Mesendoderm (in vitro differentiated cells): ENCODE data around the gene MAD1L1.

ENCODE experiments used
- DNase-seq: peaks from one replicate; pipeline ENCODE4 v3.0.0; 2013
- H2AK5ac ChIP-seq: 2 replicates; pipeline ENCODE4 v1.6.1; 2013; ENCODE audit warnings: low read length, inconsistent platforms
- H2BK120ac ChIP-seq: 2 replicates; pipeline ENCODE4 v1.6.1; 2013; ENCODE audit warnings: low read depth, mild to moderate bottlenecking, low read length, moderate library complexity, mixed read lengths
- H2BK15ac ChIP-seq: replicated peaks from 2 replicates; pipeline ENCODE4 v1.6.1; 2013; ENCODE audit warnings: low read depth, mild to moderate bottlenecking, moderate library complexity
- H2BK5ac ChIP-seq: 2 replicates; pipeline ENCODE4 v1.6.1; 2013; ENCODE audit warnings: low read length, inconsistent platforms
- H3K18ac ChIP-seq: 2 replicates; pipeline ENCODE4 v1.6.1; 2013; ENCODE audit warnings: mild to moderate bottlenecking, low read length, mixed read lengths
- H3K23ac ChIP-seq: one replicate; pipeline ENCODE4 v1.6.1; 2013; ENCODE audit warnings: low read length
- H3K27ac ChIP-seq: 2 replicates; pipeline ENCODE4 v1.5.1; 2013; ENCODE audit warnings: low read depth, mild to moderate bottlenecking, inconsistent platforms, low read length, moderate library complexity
- H3K27me3 ChIP-seq: 2 replicates; pipeline ENCODE4 v1.6.1; 2013; ENCODE audit warnings: low read length, control low read depth, mild to moderate bottlenecking, inconsistent platforms; ENCODE audit not compliant: insufficient read depth, poor library complexity
- H3K36me3 ChIP-seq: 2 replicates; pipeline ENCODE4 v1.6.1; 2013; ENCODE audit warnings: low read length, inconsistent platforms; ENCODE audit not compliant: control insufficient read depth, insufficient read depth
- H3K4ac ChIP-seq: one replicate; pipeline ENCODE4 v1.6.1; 2013; ENCODE audit warnings: low read depth, mild to moderate bottlenecking, low read length, moderate library complexity
- H3K4me1 ChIP-seq: 2 replicates; pipeline ENCODE4 v1.6.1; 2013; ENCODE audit warnings: low read depth, low read length, inconsistent platforms; ENCODE audit not compliant: control insufficient read depth
- H3K4me2 ChIP-seq: 2 replicates; pipeline ENCODE4 v1.6.1; 2013; ENCODE audit warnings: low read length
- H3K4me3 ChIP-seq: 2 replicates; pipeline ENCODE4 v1.5.1; 2013; ENCODE audit warnings: mild to moderate bottlenecking, low read length
- H3K56ac ChIP-seq: one replicate; pipeline ENCODE4 v1.6.1; 2013; ENCODE audit warnings: low read length
- H3K79me1 ChIP-seq: 2 replicates; pipeline ENCODE4 v1.6.1; 2013; ENCODE audit warnings: low read length, inconsistent platforms
- H3K79me2 ChIP-seq: 2 replicates; pipeline ENCODE4 v1.6.1; 2013; ENCODE audit warnings: mild to moderate bottlenecking, low read length; ENCODE audit not compliant: control insufficient read depth, insufficient read depth
- H3K9ac ChIP-seq: 2 replicates; pipeline ENCODE4 v1.6.1; 2013; ENCODE audit warnings: low read length, inconsistent platforms
- H4K5ac ChIP-seq: one replicate; pipeline ENCODE4 v1.6.1; 2013; ENCODE audit warnings: low read length
- H4K8ac ChIP-seq: one replicate; pipeline ENCODE4 v1.6.1; 2013; ENCODE audit warnings: low read depth, mild to moderate bottlenecking, control low read depth, low read length, moderate library complexity
- WGBS: extraction: QIAGEN DNeasy Blood & Tissue Kit; methylation state at CpG from one replicate; pipeline ENCODE4 v1.1.7; 2013; ENCODE audit warnings: low lambda C conversion rate, missing lambda C conversion rate; ENCODE audit not compliant: insufficient coverage; ENCODE audit errors: extremely low coverage; 5-methylcytosine and 5-hydroxymethylcytosine counted together

Gene MAD1L1

DNA sequence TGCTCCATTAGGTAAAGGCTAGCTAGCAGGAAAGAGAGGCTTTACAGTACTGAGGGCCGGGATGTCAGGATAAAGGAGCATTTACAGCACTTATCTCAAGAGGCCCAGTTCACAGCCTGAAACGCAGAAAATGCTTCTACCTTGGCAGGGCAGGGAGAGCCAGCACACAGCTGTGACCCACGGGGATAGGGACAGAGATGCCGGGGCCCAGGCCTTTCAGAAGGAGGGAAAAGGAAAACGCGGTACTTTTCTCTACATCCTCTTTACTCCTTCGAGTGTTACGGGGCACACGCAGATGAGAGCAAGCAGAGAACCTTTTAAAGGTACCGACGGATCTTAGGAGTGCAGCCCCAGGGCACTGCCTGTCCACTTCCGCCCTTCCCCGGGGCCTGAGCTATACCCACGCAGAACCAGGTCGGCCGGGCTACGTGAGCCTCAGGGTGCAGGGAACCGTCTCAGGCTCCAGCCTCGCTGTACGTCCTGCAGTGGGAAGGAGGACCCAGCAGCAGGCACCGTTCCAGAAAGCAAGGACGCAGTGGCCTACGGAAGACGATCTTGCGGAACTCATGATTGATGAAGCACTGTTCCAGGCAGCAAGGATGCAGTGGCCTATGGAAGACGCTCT is 330.4 kb downstream of the MAD1L1 start:
- H3K4me1 ChIP-seq, result no peaks in the 10 kb centered on the region
- no peak overlapping the region for H2BK120ac ChIP-seq
- no peak overlapping the region for H3K4me2 ChIP-seq
- DNase-seq, result no peak
- H4K5ac ChIP-seq, result no peak overlapping the region
- H3K79me1 ChIP-seq, result no peaks in the 10 kb centered on the region
- H3K4ac ChIP-seq, result no peak overlapping the region
- no peak overlapping the region for H2AK5ac ChIP-seq
- H3K36me3 ChIP-seq, result no peaks in the 10 kb centered on the region
- H2BK5ac ChIP-seq, result no peak overlapping the region
- no peak overlapping the region for H3K9ac ChIP-seq
- H3K27me3 ChIP-seq, result no peaks in the 10 kb centered on the region
- H2BK15ac ChIP-seq, result no peak overlapping the region
- WGBS, result no CpG with 5 or more reads among the region's 26 CpGs
- H3K4me3 ChIP-seq, result no peak overlapping the region
- H3K23ac ChIP-seq, result no peak overlapping the region
- H3K18ac ChIP-seq, result no peak overlapping the region
- no peak overlapping the region for H3K56ac ChIP-seq
- no peak overlapping the region for H4K8ac ChIP-seq
- no peak overlapping the region for H3K27ac ChIP-seq
- no peaks in the 10 kb centered on the region for H3K79me2 ChIP-seq

DNA sequence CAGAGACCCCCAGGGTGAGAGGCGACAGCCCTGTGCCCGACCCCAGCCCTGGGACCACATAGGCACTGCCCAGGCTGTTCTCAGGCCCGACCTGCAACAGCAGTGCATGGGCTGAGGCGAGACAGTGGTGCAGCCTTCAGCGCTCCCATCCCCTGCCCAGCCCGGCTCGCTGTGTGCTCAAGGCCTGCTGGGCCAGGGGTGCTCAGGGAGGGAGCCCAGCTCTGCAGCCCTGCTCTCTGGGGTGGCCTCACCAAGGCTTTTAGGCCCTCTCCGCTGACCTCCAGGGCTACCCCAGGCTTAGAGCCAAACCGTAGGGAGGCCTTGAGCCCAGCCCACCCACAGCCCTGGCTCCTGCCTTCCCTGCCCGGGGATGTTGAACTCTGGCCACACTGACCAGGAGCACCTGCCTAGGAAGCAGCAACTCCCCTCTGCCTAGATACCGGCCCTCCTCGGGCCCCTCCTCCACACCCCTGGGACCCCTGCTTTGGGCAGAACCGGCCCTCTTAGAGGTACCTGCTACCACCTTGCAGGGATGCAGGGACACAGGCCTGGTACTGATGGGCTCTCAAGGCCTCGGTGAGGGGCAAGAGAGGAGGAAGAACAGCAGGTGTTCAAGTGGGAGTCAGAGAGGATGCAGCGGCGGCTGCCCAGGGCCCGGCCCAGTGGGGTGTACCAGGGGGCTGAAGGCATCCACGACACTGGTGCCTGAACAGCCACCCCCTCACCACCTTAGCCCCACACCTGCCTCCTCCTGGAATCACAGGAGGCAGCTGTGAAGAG is 331.1 kb downstream of the MAD1L1 start:
- Histone ChIP-seq H4K8ac (no peak overlapping the region), H2BK5ac (no peak overlapping the region), H3K23ac (no peak overlapping the region), H3K36me3 (no peaks in the 10 kb centered on the region), H3K18ac (no peak overlapping the region), H3K27ac (no peak overlapping the region), H3K4me3 (no peak overlapping the region), H3K4ac (no peak overlapping the region), H3K79me1 (no peaks in the 10 kb centered on the region), H3K4me2 (no peak overlapping the region), H3K27me3 (no peaks in the 10 kb centered on the region), H2BK15ac (no peak overlapping the region), H3K9ac (no peak overlapping the region), H3K4me1 (no peaks in the 10 kb centered on the region), H3K79me2 (no peaks in the 10 kb centered on the region), H3K56ac (no peak overlapping the region), H4K5ac (no peak overlapping the region), H2AK5ac (no peak overlapping the region), H2BK120ac (no peak overlapping the region)
- no CpG with 5 or more reads among the region's 18 CpGs for WGBS
- no peak for DNase-seq

DNA sequence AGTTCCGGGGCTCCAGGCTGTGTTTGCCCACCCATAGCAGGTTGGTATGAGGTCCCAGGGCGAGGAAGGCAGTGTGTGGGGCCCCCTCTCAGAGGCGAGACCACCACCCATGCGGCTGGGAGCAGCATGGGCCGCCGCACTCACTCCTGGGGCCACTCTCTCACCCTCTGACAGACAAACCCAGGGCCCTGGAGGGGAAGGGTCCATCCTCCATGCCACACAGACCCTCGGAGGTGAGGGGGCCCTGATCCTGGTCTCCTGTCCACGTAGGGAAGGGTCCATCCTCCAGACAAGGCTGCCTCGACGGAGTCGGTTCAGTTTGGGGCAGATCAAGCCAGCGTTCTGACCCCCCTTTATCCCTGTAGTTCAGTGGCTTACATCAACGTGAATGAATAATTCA is 331.9 kb downstream of the MAD1L1 start:
- no peak overlapping the region for H2BK5ac ChIP-seq
- H4K8ac ChIP-seq, result no peak overlapping the region
- no peak overlapping the region for H2BK120ac ChIP-seq
- H3K4ac ChIP-seq, result no peak overlapping the region
- H4K5ac ChIP-seq, result no peak overlapping the region
- H3K27me3 ChIP-seq, result no peaks in the 10 kb centered on the region
- DNase-seq, result no peak
- no peak overlapping the region for H3K23ac ChIP-seq
- no peaks in the 10 kb centered on the region for H3K36me3 ChIP-seq
- H3K27ac ChIP-seq, result no peak overlapping the region
- H3K4me2 ChIP-seq, result no peak overlapping the region
- no peak overlapping the region for H2AK5ac ChIP-seq
- H3K4me1 ChIP-seq, result no peaks in the 10 kb centered on the region
- H3K18ac ChIP-seq, result no peak overlapping the region
- no peaks in the 10 kb centered on the region for H3K79me1 ChIP-seq
- H3K56ac ChIP-seq, result no peak overlapping the region
- no peak overlapping the region for H3K4me3 ChIP-seq
- H3K79me2 ChIP-seq, result no peaks in the 10 kb centered on the region
- no peak overlapping the region for H2BK15ac ChIP-seq
- H3K9ac ChIP-seq, result no peak overlapping the region
- WGBS, result no CpG with 5 or more reads among the region's 13 CpGs

DNA sequence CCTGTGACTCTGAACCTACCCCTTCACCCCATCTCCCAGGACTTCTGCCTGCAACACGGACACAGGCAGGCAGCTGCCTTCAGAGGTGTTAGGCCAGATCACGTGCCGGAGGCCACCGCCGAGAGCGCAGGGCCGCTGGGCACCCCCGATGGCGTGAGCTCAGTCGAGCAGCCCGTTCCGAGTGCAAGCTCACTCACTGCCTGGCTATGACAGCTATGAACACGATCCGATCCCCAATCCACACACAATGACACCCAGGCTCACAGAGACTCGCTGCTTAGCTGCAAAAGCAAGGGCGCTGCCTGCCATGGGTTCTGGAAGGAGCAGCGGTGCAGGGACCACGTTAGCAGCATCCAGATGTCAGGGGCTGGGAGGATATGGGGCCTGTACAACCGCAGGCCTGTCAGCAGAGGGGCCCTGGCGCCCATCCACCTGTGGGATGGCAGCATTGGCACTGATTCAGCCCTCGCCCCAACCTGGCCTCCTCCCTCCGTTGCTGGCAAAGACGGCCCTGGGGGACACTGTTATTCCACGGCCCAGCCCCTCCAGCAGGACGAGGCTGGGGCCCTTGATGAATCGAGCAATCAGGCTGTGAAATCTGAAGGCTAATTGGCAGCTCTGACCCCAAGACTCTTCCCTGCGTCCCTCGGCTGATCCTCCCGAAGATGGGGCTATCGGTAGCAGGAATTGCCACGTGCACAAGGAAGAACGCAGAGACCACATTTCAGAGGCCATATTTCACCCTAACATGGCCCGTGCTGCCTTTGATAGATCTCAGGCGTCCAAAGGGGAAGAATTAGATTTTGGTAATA is 332.6 kb downstream of the MAD1L1 start:
- no peak overlapping the region for H4K5ac ChIP-seq
- DNase-seq, result no peak
- no peak overlapping the region for H2BK5ac ChIP-seq
- no peak overlapping the region for H3K4me3 ChIP-seq
- WGBS, result no CpG with 5 or more reads among the region's 34 CpGs
- no peak overlapping the region for H3K27ac ChIP-seq
- H2BK120ac ChIP-seq, result no peak overlapping the region
- H3K18ac ChIP-seq, result no peak overlapping the region
- H2AK5ac ChIP-seq, result no peak overlapping the region
- no peaks in the 10 kb centered on the region for H3K4me1 ChIP-seq
- no peak overlapping the region for H3K4me2 ChIP-seq
- H3K56ac ChIP-seq, result no peak overlapping the region
- H2BK15ac ChIP-seq, result no peak overlapping the region
- no peak overlapping the region for H3K4ac ChIP-seq
- no peak overlapping the region for H3K9ac ChIP-seq
- H4K8ac ChIP-seq, result no peak overlapping the region
- H3K79me1 ChIP-seq, result no peaks in the 10 kb centered on the region
- no peaks in the 10 kb centered on the region for H3K27me3 ChIP-seq
- H3K79me2 ChIP-seq, result no peaks in the 10 kb centered on the region
- H3K23ac ChIP-seq, result no peak overlapping the region
- no peaks in the 10 kb centered on the region for H3K36me3 ChIP-seq

DNA sequence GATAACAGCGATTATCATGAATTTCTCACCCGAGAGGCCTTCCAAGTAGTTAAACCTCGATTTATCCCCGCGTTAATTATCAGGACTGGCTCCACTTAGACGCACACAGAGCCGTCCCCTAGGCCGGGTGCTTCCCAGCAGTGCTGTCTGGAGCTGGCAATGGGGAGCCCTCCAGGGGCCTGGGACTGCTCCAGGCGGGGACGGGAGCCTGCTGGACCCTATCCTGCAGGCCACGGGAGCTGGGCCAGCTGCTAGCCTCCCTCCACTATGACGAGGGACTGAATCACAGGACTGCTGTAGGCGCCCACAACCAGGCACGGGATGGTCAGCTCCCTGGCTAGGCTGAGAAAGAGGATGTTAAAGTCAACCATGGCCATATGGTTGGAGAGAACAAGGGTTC is 333.5 kb downstream of the MAD1L1 start:
- H2BK120ac ChIP-seq, result no peak overlapping the region
- no peak overlapping the region for H3K4ac ChIP-seq
- no peak overlapping the region for H3K4me3 ChIP-seq
- H2BK15ac ChIP-seq, result no peak overlapping the region
- no peak overlapping the region for H2AK5ac ChIP-seq
- no peak overlapping the region for H3K4me2 ChIP-seq
- no peak overlapping the region for H3K18ac ChIP-seq
- H3K56ac ChIP-seq, result no peak overlapping the region
- no peak overlapping the region for H3K27ac ChIP-seq
- no CpG with 5 or more reads among the region's 14 CpGs for WGBS
- H3K79me1 ChIP-seq, result no peaks in the 10 kb centered on the region
- H3K27me3 ChIP-seq, result no peaks in the 10 kb centered on the region
- no peaks in the 10 kb centered on the region for H3K36me3 ChIP-seq
- no peaks in the 10 kb centered on the region for H3K4me1 ChIP-seq
- H3K9ac ChIP-seq, result no peak overlapping the region
- no peak overlapping the region for H4K5ac ChIP-seq
- DNase-seq, result no peak
- no peak overlapping the region for H2BK5ac ChIP-seq
- no peak overlapping the region for H3K23ac ChIP-seq
- no peaks in the 10 kb centered on the region for H3K79me2 ChIP-seq
- no peak overlapping the region for H4K8ac ChIP-seq
